Melanocyte of skin (primary cell): ENCODE results near the gene CLP1. TPM values are rescaled to one million over a fixed set of nuclear protein-coding genes. Genes with fewer than 3 reads are reported as not detected.

Source experiments
- small RNA-seq, 2 donors: library from RNA; depleted of rRNA; stranded (forward); fragments of <200 nt; gene quantifications; one replicate each; pipeline ENCODE3, GENCODE V24; 2012
- total RNA-seq, 2 donors: library from RNA; depleted of rRNA; stranded (reverse); fragments of >200 nt; gene quantifications; 2 replicates each; pipeline ENCODE4 v1.2.3, GENCODE V29; 2012

CLP1 gene
- total RNA-seq: 10 to 100 TPM; 14.1 to 26.6 TPM

DNA sequence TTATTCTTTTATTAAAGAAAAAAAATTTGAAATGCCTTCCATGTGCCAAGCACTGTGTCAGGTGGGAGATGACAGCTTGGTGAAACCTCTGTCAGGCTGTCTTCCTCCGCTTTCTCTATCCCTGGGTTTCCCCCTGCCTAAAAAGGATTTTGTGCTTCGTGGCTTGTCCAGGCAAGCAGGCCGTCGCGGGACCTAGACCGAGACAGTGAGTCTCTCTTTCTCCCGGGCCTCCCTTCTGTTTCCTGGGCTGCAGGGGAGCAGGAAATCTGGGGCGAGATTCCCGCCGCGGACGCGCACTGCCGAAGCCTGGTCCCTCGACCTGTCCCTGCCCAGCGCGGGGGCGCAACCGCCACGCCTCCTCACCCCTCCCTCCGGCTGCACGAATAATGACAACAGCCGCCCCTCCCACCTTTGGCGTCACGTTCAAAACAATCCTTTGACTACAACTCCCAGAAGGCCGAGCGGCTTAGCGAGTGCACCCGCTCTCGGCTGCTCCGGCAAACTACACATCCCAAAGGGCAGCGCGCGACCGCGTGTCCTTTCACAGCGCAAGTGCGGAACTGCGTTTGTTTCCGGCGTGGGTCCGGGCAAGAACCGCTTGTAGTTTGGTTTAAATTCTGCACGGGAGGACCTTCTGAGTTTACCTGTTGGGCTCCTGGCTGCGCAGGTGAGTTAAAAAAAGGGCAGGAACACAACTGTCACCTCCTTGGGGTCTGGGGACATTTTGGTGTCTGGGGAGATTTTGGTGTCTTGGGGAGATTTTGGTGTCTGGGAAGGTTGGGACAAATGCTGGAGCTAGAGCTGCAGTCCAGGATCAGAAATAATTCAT, at the start of gene CLP1:
CLP1 (plus strand) TSS at position 569 of the 829 bp plus-strand sequence. CDS start 1,715 bp downstream, outside the sequence.

DNA sequence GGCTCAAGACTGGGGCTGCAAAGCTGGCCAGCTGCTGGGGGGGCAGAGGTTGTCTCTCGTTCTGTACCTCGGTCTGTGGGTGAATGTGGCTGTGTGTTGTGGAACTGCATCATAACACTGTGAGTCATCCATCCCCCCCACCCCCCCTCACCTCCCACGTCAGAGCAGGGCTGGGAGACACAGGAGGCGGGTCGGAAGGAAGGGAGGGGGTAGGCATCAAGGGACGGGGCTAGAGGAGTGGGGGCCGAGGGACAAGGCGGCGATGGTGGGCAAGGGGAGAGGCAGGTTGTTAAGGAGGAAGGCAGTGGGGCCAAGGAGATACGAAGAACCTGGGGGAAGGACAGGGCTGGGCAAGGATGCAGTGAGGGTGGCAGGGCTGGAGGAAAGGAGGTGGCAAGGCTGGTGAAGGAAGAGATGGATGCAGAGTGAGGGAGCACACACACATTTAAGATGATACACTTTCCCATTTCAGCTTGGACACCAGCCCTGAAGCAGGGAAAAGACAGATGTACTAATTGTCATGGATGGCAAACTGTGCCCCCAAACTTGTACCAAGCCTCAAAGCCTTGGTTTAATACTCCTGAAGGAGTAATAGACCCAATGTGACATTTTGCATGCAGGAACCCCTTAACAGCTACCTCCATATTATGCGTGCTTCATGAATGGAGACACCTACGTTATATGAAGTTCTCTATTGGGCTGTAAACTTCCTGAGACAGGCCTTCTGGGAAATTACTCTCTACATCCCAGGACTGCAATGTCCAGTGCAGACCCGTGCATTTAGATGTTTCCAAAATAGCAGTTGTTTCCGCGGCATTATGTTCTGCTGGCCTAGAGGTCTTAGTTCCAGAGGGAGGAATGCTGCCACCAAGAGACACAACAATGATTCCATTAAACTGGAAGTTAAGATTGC, 7.5 kb upstream of the CLP1 start, which contains the start of gene YPEL4:
YPEL4 (minus strand) TSS at position 87 of the 913 bp plus-strand sequence. CDS start 2,805 bp downstream, outside the sequence.

GRCh38 chr11:57667736-57668433, 10.3 kb downstream of the CLP1 start, which contains the start of gene ZDHHC5:
Gene ZDHHC5, plus strand, starts transcription at chr11:57668114. Its CDS starts 4,977 bp downstream, at chr11:57673091.

Small RNAs within 50 kb of the gene (small RNA-seq; reads per million reads assigned to genes)
- gene MIR130A: 3,287 to 5,120 reads per million in 2 donors

Other genes with a start within 250 kb of the CLP1 start
- 100 to 1,000 TPM; 319 to 645 TPM for gene SLC43A3, start 230.6 kb upstream of the CLP1 start, total RNA-seq
- under 1 TPM; under 0.01 to 0.67 TPM for gene RTN4RL2, start 197.2 kb upstream of the CLP1 start, total RNA-seq
- 10 to 100 TPM in 1 of 2 donors, 1 to 10 TPM in 1; 5.2 to 17.0 TPM for gene SLC43A1, start 142.1 kb upstream of the CLP1 start, total RNA-seq
- 10 to 100 TPM; 19.6 to 72.9 TPM for gene TIMM10, start 127.0 kb upstream of the CLP1 start, total RNA-seq
- not detected for gene SMTNL1, start 120.2 kb upstream of the CLP1 start, total RNA-seq
- gene UBE2L6, start 90.1 kb upstream of the CLP1 start, total RNA-seq: 100 to 1,000 TPM; 169 to 295 TPM
- gene SERPING1, start 60.1 kb upstream of the CLP1 start, total RNA-seq: 1 to 10 TPM; 8.3 to 8.9 TPM
- 1 to 10 TPM in 1 of 2 donors, under 1 TPM in 1; 0.33 to 1.4 TPM for gene YPEL4, start 7.8 kb upstream of the CLP1 start, total RNA-seq
- gene ZDHHC5, start 10.4 kb downstream of the CLP1 start, total RNA-seq: 10 to 100 TPM; 42.3 to 56.3 TPM
- 10 to 100 TPM; 12.7 to 17.3 TPM for gene MED19, start 54.5 kb downstream of the CLP1 start, total RNA-seq
- 100 to 1,000 TPM in 1 of 2 donors, 10 to 100 TPM in 1; 91.9 to 141 TPM for gene TMX2, start 54.8 kb downstream of the CLP1 start, total RNA-seq
- 10 to 100 TPM; 67.6 to 82.2 TPM for gene SELENOH, start 83.7 kb downstream of the CLP1 start, total RNA-seq
- not detected for gene BTBD18, start 94.1 kb downstream of the CLP1 start, total RNA-seq
- gene CTNND1, start 104.0 kb downstream of the CLP1 start, total RNA-seq: 100 to 1,000 TPM; 119 to 165 TPM